HG03521 (cell line): ENCODE data around the gene ADCY10.
"Not testable (repeated sequence)": the region's sequence is repeated elsewhere in the genome, so short reads cannot be mapped to it uniquely, and the experiment has no call there.

Experiments
- ATAC-seq: cut with Tn5 transposase; IDR thresholded peaks from one replicate; pipeline ENCODE4 v1.9.1; 2021; ENCODE audit warnings: mild to moderate bottlenecking, moderate library complexity; ENCODE audit not compliant: unreplicated experiment

The ADCY10 gene

GRCh38 chr1:167820684-167821355, 93.1 kb downstream of the ADCY10 start:
- no peak for ATAC-seq

- ATAC-seq = no peak
Observed at GRCh38 chr1:167819849-167820683, 93.9 kb downstream of the ADCY10 start.

DNA sequence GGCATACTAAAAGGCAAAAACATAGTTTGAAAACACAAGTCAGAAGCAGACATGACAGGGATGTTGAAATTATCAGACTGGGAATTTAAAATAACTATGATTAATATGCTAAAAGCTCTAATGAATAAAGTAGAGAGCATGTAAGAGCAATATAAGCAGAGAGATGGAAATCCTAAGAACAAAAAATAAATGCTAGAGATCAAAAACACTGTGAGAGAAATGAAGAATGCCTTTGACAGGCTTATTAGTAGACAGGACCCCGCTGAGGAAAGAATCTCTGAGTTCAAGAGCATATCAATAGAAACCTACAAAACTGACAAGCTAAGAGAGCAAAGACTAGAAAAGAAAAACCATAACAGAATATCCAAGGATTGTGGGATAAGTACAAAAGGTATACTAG, 98.3 kb downstream of the ADCY10 start:
- ATAC-seq = no peak

DNA sequence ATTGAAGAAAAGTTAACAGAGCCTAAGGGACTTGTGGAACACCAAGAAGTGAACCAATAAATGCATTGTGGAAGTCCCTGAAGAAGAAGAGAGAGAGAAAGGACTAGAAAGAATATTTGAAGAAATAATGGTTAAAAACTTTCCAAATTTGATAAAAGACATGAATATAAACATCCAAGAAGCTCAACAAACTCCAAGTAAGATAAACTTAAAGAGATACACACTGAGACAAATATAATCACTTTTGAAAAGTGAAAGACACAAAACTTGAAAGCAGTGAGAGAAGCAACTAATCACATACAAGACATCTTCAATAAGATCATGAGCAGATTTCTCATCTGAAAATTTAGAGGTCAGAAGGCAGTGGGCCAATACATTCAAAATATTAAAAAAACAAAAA, 101.0 kb downstream of the ADCY10 start:
- ATAC-seq = no peak

DNA sequence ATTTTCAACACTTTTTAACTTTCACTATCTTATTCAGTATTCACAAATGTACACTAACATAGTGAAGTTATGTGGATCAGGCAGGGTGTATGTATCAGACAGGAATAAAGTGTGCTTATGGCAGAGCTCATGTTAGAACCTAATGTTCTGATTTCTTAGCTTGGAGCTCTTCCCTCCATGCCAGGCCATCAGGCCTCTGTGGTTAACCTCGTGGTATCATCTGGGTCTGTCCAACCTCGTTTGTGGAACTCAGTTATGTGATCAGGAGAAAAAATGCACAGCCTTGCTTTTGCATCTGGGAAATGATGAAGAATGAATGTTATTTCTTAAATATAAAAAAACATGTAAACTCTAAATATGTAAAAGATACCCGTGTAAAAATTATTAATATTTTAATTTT, 105.2 kb downstream of the ADCY10 start:
- no peak for ATAC-seq

DNA sequence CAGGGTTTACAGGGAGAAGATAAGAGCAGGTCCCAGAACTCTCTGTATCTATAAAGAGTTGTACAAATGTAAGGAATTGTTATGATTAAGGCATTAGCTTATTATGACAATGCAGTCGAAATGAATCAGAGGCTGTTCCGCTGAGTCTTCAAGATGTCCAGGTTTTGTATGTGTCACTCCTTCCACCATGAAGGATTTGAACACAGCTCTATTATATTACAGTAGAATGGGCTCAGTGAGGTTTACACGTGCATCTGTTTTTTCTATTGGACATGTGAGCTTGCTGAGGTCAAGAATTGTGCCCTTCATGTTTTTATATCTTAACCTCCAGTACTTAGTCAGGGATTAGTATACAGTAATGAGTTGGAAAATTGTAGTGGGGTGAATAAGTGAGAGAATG, 105.8 kb downstream of the ADCY10 start:
- ATAC-seq = no peak

GRCh38 chr1:167806676-167807075, 107.3 kb downstream of the ADCY10 start:
- not testable (repeated sequence) for ATAC-seq

GRCh38 chr1:167806235-167806634, 107.7 kb downstream of the ADCY10 start:
- ATAC-seq = not testable (repeated sequence)

DNA sequence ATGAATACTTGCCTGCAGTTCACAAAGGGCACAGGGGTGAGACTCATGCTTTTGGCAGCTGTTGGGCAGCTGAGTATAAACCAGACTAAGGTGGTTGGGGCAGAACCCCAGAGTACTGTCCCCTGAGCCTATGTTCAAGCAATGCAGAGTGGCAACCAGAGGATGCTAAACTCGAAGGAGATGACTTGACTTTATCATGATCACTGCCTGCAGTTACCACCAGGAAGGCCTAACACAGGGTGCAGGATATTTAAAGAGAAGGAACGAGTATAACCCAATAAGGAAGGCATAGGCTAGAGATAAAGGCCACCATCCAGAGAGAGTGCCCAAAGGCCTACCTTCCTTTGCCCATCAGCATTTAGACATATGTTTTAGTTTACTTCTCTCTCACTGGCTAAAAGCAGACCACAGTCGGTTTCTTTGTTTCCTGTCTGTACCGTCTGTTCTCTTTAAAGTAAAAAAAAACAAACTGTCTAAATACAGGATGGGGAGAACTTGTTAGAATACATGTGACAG, 108.8 kb downstream of the ADCY10 start:
- no peak for ATAC-seq

DNA sequence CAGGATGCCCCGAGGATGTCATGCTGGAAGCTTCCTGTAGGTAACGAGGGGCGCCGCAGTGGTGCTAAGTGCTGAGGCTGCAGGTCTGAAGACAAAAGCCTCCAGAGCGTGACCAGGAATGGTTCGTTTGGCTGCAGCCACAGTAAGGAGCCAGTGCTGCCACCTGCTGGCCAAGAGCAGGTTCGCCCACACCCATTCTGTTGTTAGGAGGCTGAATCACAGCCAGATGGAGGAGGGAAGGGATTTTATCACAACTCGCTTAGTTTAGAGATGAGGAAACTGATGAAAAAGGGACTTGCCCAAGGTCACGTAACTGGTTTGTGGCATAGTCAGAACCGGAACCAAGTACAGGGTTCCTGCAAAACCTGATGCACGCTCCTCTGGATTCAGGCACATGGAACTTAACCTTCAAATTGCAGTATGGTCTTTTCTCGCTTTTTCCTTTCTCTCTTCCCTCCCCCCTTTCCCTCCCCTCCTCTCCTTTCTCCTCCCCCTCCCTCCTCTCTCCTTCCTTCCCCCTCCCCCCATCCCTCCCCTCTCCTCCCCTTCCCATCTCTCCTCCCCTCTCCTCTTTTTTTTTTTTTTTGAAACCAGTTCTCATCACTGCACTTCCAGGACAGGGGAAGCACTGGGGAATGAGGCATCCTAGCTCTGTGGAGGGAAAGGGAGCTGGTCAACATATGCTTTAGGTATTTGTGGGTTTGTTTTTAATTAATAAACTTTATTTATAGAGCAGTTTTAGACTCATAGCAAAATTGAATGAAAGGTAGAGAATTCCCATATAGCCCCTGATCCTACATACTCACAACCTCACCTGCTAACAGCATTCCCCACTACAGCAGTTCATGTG, 110.4 kb downstream of the ADCY10 start:
- peak; percentile 93 for ATAC-seq

- no peak for ATAC-seq
Observed at GRCh38 chr1:167802235-167802634, 111.7 kb downstream of the ADCY10 start.

DNA sequence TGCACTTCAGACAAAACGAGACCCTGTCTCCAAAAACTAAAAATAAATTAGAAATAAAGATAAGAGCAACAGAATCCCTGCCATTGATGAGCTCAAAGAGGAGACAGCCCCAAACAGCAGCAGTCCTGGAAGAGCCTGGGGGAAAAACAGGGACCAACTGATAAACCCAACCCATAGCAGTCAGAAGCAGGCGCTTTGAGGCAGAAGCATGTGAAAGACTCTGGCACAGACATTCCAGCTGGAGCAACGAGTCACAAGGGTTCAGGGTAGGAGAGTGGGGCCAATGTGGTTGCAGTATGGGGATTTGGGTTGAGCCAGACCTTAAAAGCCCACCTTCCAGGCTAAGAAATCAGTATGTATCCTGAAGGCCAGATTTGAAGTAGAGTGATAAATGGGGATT, 113.7 kb downstream of the ADCY10 start:
- ATAC-seq = no peak

- no peak for ATAC-seq
Observed at GRCh38 chr1:167799747-167800146, 114.2 kb downstream of the ADCY10 start.

- no peak for ATAC-seq
Observed at GRCh38 chr1:167798952-167799351, 115.0 kb downstream of the ADCY10 start.

DNA sequence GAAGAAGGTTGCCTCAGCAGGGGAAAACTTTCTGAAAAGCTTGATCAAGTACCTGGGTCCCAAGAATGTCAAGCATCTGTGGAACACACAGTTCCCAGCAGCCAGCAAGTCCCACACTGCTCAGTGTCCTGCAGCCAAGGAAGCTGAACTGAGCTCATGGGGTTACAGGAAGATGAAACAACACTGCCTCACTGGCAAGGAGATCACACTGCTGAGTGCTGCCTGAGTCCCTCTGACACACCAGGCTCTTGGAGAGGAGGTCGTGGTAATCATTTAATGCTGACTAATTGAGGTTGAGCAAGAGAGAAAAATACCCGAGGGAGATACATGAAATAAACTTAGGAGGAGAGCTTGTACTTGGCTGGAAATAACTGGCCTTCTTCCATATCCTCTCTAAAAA, 116.9 kb downstream of the ADCY10 start:
- ATAC-seq = no peak

DNA sequence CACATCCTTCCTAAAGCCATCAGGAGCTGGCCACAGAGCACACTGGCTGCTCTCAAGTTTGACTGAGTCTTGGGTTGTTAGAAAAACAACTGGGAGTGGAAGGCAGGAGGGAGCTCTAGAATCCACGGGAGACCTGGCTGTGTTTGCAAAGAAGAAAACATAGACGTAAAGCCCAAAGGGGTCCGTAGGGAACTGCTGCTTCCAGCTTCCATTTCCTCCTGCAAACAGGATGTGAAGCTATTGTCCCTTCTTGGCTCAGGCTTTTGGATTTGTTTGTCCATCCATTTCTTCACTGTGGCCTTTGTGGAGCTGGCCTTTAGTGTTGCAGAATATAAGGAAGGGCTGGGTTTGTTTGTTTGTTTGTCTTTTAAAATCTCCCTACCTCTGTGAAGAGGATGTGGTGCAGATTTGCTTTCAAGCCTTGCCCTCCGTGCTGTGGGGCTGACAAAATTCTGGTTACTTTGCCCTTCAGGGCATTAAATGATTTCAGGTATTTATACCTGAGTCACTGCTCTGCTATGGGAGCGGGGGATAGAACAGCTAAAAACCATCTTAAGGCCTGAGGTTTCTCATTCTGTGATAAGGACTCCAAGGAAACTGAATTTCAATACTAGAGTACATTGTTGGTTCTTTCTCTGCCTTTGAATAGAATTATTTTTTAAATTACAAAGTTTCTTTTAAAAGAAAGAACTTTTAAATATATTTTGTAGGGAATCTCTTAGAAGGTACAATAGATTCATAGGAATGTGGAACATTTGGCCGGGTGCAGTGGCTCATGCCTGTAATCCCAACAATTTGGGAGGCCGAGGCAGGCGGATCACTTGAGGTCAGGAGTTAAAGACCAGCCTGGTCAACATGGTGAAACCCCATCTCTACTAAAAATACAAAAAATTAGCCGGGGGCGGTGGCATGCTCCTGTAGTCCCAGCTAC, 117.9 kb downstream of the ADCY10 start:
- ATAC-seq = no peak

GRCh38 chr1:167794043-167794442, 119.9 kb downstream of the ADCY10 start:
- ATAC-seq = no peak

- no peak for ATAC-seq
Observed at GRCh38 chr1:167792188-167792565, 121.8 kb downstream of the ADCY10 start.

GRCh38 chr1:167791281-167792187, 122.4 kb downstream of the ADCY10 start:
- ATAC-seq = no peak
